Cerebellar nuclear complex (tissue), 1 donor: ENCODE data around the gene ADPRS.

Source experiments
- DNase-seq, 2 experiments: peaks; one replicate each; lab custom pipeline; 2025; lab: John Stamatoyannopoulos, UW

Gene ADPRS

GRCh38 chr1:36088577-36089392 lies at the start of gene ADPRS:
TSS of gene ADPRS (plus strand) at chr1:36088892. CDS start at chr1:36088905, 13 bp downstream.
- DNase-seq = peak in 1 of 2 experiments; percentile 56

- DNase-seq = no peak
These were observed 48.5 kb upstream of the ADPRS start for GRCh38 chr1:36040238-36040637.

- no peak for DNase-seq
These were observed 36.9 kb upstream of the ADPRS start for GRCh38 chr1:36051821-36052220.

GRCh38 chr1:36053978-36054377 lies 34.7 kb upstream of the ADPRS start:
- no peak for DNase-seq

- DNase-seq = no peak
These were observed 33.0 kb upstream of the ADPRS start for GRCh38 chr1:36055706-36056105.

GRCh38 chr1:36062315-36062714 lies 26.4 kb upstream of the ADPRS start:
- no peak for DNase-seq

GRCh38 chr1:36067871-36068270 lies 20.8 kb upstream of the ADPRS start:
- no peak for DNase-seq

GRCh38 chr1:36068866-36069265 lies 19.8 kb upstream of the ADPRS start:
- DNase-seq = no peak

GRCh38 chr1:36070349-36070748 lies 18.3 kb upstream of the ADPRS start:
- no peak for DNase-seq

GRCh38 chr1:36076979-36077573 lies 11.6 kb upstream of the ADPRS start:
- DNase-seq = no peak

- DNase-seq = no peak
These were observed 8.5 kb upstream of the ADPRS start for GRCh38 chr1:36080236-36080635.

GRCh38 chr1:36080801-36081200 lies 7.9 kb upstream of the ADPRS start:
- no peak for DNase-seq

- DNase-seq = no peak
These were observed 6.7 kb upstream of the ADPRS start for GRCh38 chr1:36081926-36082485.

GRCh38 chr1:36083219-36083618 lies 5.5 kb upstream of the ADPRS start:
- DNase-seq = no peak

GRCh38 chr1:36083635-36084496 lies 4.8 kb upstream of the ADPRS start, which contains the start of gene TEKT2:
TSS of gene TEKT2 (plus strand) at chr1:36084094. CDS start at chr1:36084922, 828 bp downstream.
- no peak for DNase-seq

- DNase-seq = no peak
These were observed 4.1 kb upstream of the ADPRS start for GRCh38 chr1:36084497-36085115.

- no peak for DNase-seq
These were observed 3.6 kb upstream of the ADPRS start for GRCh38 chr1:36085126-36085525.

GRCh38 chr1:36085686-36086526 lies 2.8 kb upstream of the ADPRS start:
- no peak for DNase-seq

GRCh38 chr1:36086529-36087232 lies 2.0 kb upstream of the ADPRS start:
- no peak for DNase-seq
